Activated T-helper 1 cell treated with anti-CD3 and anti-CD28 coated beads, Interleukin-12 subunit alpha, Interleukin-12 subunit beta, Interleukin-2, Interleukin-4 antibody, amounts not matched to agents 30 ng/mL and 10 ng/mL and 1 ng/mL, durations not matched to agents 14 hours and 24 hours and 36 hours (primary cell): ENCODE measurements around the gene GNAO1. TPM values are rescaled to one million over a fixed set of nuclear protein-coding genes. Genes with fewer than 3 reads are reported as not detected.

Experiments used
- DNase-seq: peaks from one replicate; pipeline ENCODE4 v3.0.0; 2021; ENCODE audit warnings: low spot score
- H3K27ac Mint-ChIP-seq: one replicate; pipeline ENCODE4 v1.8.0; 2021; ENCODE audit warnings: mild to moderate bottlenecking, mixed read lengths
- H3K27me3 Mint-ChIP-seq: one replicate; pipeline ENCODE4 v1.8.0; 2022; ENCODE audit warnings: mild to moderate bottlenecking, moderate library complexity, mixed read lengths; ENCODE audit not compliant: insufficient read depth
- H3K36me3 Mint-ChIP-seq: one replicate; pipeline ENCODE4 v1.8.0; 2021; ENCODE audit warnings: low read depth, mixed read lengths
- H3K4me1 Mint-ChIP-seq: one replicate; pipeline ENCODE4 v1.8.0; 2021; ENCODE audit warnings: low read depth, mixed read lengths
- H3K4me3 Mint-ChIP-seq: one replicate; pipeline ENCODE4 v1.8.0; 2021; ENCODE audit warnings: mild to moderate bottlenecking, moderate library complexity, mixed read lengths
- H3K9me3 Mint-ChIP-seq: one replicate; pipeline ENCODE4 v1.8.0; 2021; ENCODE audit warnings: mixed read lengths
- intact Hi-C: fragments of 100-400 bp; cut with micrococcal nuclease; formaldehyde crosslinking; loops from one replicate; pipeline ENCODE4 v1.15.1; 2024
- total RNA-seq: library from RNA; stranded (reverse); gene quantifications from 2 replicates; pipeline ENCODE4 v1.2.3, GENCODE V29; 2022

The GNAO1 gene
- total RNA-seq, 1 donor from 2014 or later: 1.7 TPM

- H3K27ac Mint-ChIP-seq: no peak overlapping the region
- intact Hi-C loops: no loop called here
- H3K4me1 Mint-ChIP-seq: peaks cover 8% of the 10 kb centered on the region
- no peak overlapping the region for H3K4me3 Mint-ChIP-seq
- peaks cover 9% of the 10 kb centered on the region for H3K27me3 Mint-ChIP-seq
- no peak for DNase-seq
- H3K36me3 Mint-ChIP-seq: no peaks in the 10 kb centered on the region
- no peaks in the 10 kb centered on the region for H3K9me3 Mint-ChIP-seq
Measured at GRCh38 chr16:56306690-56307533, 115.6 kb downstream of the GNAO1 start.

- H3K9me3 Mint-ChIP-seq: no peaks in the 10 kb centered on the region
- DNase-seq: no peak
- peaks cover 8% of the 10 kb centered on the region for H3K4me1 Mint-ChIP-seq
- peaks cover 11% of the 10 kb centered on the region for H3K27me3 Mint-ChIP-seq
- no peak overlapping the region for H3K4me3 Mint-ChIP-seq
- H3K36me3 Mint-ChIP-seq: no peaks in the 10 kb centered on the region
- intact Hi-C loops: no loop called here
- H3K27ac Mint-ChIP-seq: no peak overlapping the region
Measured at GRCh38 chr16:56307534-56307873, 116.2 kb downstream of the GNAO1 start.

GRCh38 chr16:56309008-56309407 lies 117.7 kb downstream of the GNAO1 start:
- no peak overlapping the region for H3K4me3 Mint-ChIP-seq
- intact Hi-C loops: no loop called here
- H3K9me3 Mint-ChIP-seq: no peaks in the 10 kb centered on the region
- peaks cover 8% of the 10 kb centered on the region for H3K27me3 Mint-ChIP-seq
- H3K27ac Mint-ChIP-seq: no peak overlapping the region
- no peaks in the 10 kb centered on the region for H3K36me3 Mint-ChIP-seq
- H3K4me1 Mint-ChIP-seq: peaks cover 8% of the 10 kb centered on the region
- no peak for DNase-seq

GRCh38 chr16:56310690-56311089 lies 119.4 kb downstream of the GNAO1 start:
- Mint-ChIP-seq H3K36me3 (no peaks in the 10 kb centered on the region), H3K27ac (no peak overlapping the region), H3K4me1 (peaks cover 8% of the 10 kb centered on the region), H3K9me3 (no peaks in the 10 kb centered on the region), H3K4me3 (no peak overlapping the region), H3K27me3 (peaks cover 8% of the 10 kb centered on the region)
- intact Hi-C loops: loop anchor here (10.0 kb wide), 1 partner anchor 846 kb away; no protein-coding TSS in a partner anchor
- no peak for DNase-seq

- H3K27ac Mint-ChIP-seq: no peak overlapping the region
- DNase-seq: no peak
- H3K9me3 Mint-ChIP-seq: no peaks in the 10 kb centered on the region
- no peaks in the 10 kb centered on the region for H3K36me3 Mint-ChIP-seq
- intact Hi-C loops: loop anchor here (10.0 kb wide), 1 partner anchor 847 kb away; no protein-coding TSS in a partner anchor
- H3K27me3 Mint-ChIP-seq: peaks cover 8% of the 10 kb centered on the region
- H3K4me1 Mint-ChIP-seq: peaks cover 8% of the 10 kb centered on the region
- H3K4me3 Mint-ChIP-seq: no peak overlapping the region
Measured at GRCh38 chr16:56311208-56312027, 120.1 kb downstream of the GNAO1 start.

- DNase-seq: no peak
- H3K36me3 Mint-ChIP-seq: no peaks in the 10 kb centered on the region
- H3K27ac Mint-ChIP-seq: no peak overlapping the region
- intact Hi-C loops: loop anchor here (10.0 kb wide), 1 partner anchor 847 kb away; no protein-coding TSS in a partner anchor
- no peaks in the 10 kb centered on the region for H3K9me3 Mint-ChIP-seq
- H3K4me3 Mint-ChIP-seq: no peak overlapping the region
- peaks cover 8% of the 10 kb centered on the region for H3K27me3 Mint-ChIP-seq
- H3K4me1 Mint-ChIP-seq: peaks cover 8% of the 10 kb centered on the region
Measured at GRCh38 chr16:56312028-56312300, 120.7 kb downstream of the GNAO1 start.

- Mint-ChIP-seq H3K27ac (no peak overlapping the region), H3K4me3 (no peak overlapping the region), H3K9me3 (no peaks in the 10 kb centered on the region), H3K4me1 (peaks cover 8% of the 10 kb centered on the region), H3K27me3 (peaks cover 13% of the 10 kb centered on the region), H3K36me3 (no peaks in the 10 kb centered on the region)
- intact Hi-C loops: loop anchor here (10.0 kb wide), 1 partner anchor 848 kb away; no protein-coding TSS in a partner anchor
- no peak for DNase-seq
Measured at GRCh38 chr16:56312556-56312955, 121.3 kb downstream of the GNAO1 start.

GRCh38 chr16:56314244-56314850 lies 123.1 kb downstream of the GNAO1 start:
- no peak overlapping the region for H3K4me3 Mint-ChIP-seq
- no peak overlapping the region for H3K27ac Mint-ChIP-seq
- H3K36me3 Mint-ChIP-seq: no peaks in the 10 kb centered on the region
- intact Hi-C loops: loop anchor here (10.0 kb wide), 1 partner anchor 850 kb away; no protein-coding TSS in a partner anchor
- no peak for DNase-seq
- H3K27me3 Mint-ChIP-seq: peaks cover 12% of the 10 kb centered on the region
- H3K9me3 Mint-ChIP-seq: no peaks in the 10 kb centered on the region
- H3K4me1 Mint-ChIP-seq: peaks cover 8% of the 10 kb centered on the region

GRCh38 chr16:56315955-56316354 lies 124.7 kb downstream of the GNAO1 start:
- H3K36me3 Mint-ChIP-seq: no peaks in the 10 kb centered on the region
- H3K4me1 Mint-ChIP-seq: peaks cover under 1% of the 10 kb centered on the region
- intact Hi-C loops: loop anchor here (5.0 to 10.0 kb wide), 2 partner anchors 474 to 851 kb away; no protein-coding TSS in a partner anchor
- no peak overlapping the region for H3K27ac Mint-ChIP-seq
- DNase-seq: no peak
- H3K4me3 Mint-ChIP-seq: no peak overlapping the region
- H3K27me3 Mint-ChIP-seq: peaks cover 13% of the 10 kb centered on the region
- no peaks in the 10 kb centered on the region for H3K9me3 Mint-ChIP-seq

- no peak overlapping the region for H3K4me3 Mint-ChIP-seq
- H3K36me3 Mint-ChIP-seq: no peaks in the 10 kb centered on the region
- H3K27me3 Mint-ChIP-seq: peaks cover 13% of the 10 kb centered on the region
- DNase-seq: no peak
- H3K9me3 Mint-ChIP-seq: no peaks in the 10 kb centered on the region
- no peaks in the 10 kb centered on the region for H3K4me1 Mint-ChIP-seq
- intact Hi-C loops: loop anchor here (5.0 to 10.0 kb wide), 2 partner anchors 474 to 852 kb away; no protein-coding TSS in a partner anchor
- H3K27ac Mint-ChIP-seq: no peak overlapping the region
Measured at GRCh38 chr16:56316545-56316944, 125.3 kb downstream of the GNAO1 start.

- Mint-ChIP-seq H3K27me3 (peaks cover 11% of the 10 kb centered on the region), H3K9me3 (no peaks in the 10 kb centered on the region), H3K4me1 (no peaks in the 10 kb centered on the region), H3K36me3 (no peaks in the 10 kb centered on the region), H3K27ac (no peak overlapping the region), H3K4me3 (no peak overlapping the region)
- peak; percentile 62 for DNase-seq
- intact Hi-C loops: loop anchor here (1.0 to 10.0 kb wide), 6 partner anchors 119 to 853 kb away; no protein-coding TSS in a partner anchor
Measured at GRCh38 chr16:56317998-56318826, 126.9 kb downstream of the GNAO1 start.

- Mint-ChIP-seq H3K27me3 (peaks cover 11% of the 10 kb centered on the region), H3K4me3 (no peak overlapping the region), H3K9me3 (no peaks in the 10 kb centered on the region), H3K36me3 (no peaks in the 10 kb centered on the region), H3K4me1 (no peaks in the 10 kb centered on the region), H3K27ac (no peak overlapping the region)
- DNase-seq: no peak
- intact Hi-C loops: loop anchor here (1.0 to 10.0 kb wide), 6 partner anchors 120 to 854 kb away; no protein-coding TSS in a partner anchor
Measured at GRCh38 chr16:56318827-56319140, 127.5 kb downstream of the GNAO1 start.
